Choroid plexus epithelial cell (primary cell): ENCODE data around the gene IL1RN.

Source experiments
- DNase-seq: peaks from one replicate; pipeline ENCODE4 v3.0.0-alpha.2; 2010; ENCODE audit warnings: low read depth
- H3K4me3 ChIP-seq: 2 replicates; pipeline ENCODE4 v1.5.1; 2011; ENCODE audit warnings: low read depth, mild to moderate bottlenecking, control low read depth, low read length, moderate library complexity
- TF ChIP-seq, protein P1 (sequence below): conservative IDR thresholded peaks from 2 replicates; pipeline ENCODE4 v1.5.1; 2011; ENCODE audit warnings: low read depth, mild to moderate bottlenecking, control low read depth, inconsistent platforms, low read length, moderate library complexity

Gene IL1RN

GRCh38 chr2:113175736-113176695 lies 48.6 kb downstream of the IL1RN start:
- DNase-seq, result no peak
- H3K4me3 ChIP-seq, result no peak overlapping the region
- TF ChIP-seq, protein P1, sequence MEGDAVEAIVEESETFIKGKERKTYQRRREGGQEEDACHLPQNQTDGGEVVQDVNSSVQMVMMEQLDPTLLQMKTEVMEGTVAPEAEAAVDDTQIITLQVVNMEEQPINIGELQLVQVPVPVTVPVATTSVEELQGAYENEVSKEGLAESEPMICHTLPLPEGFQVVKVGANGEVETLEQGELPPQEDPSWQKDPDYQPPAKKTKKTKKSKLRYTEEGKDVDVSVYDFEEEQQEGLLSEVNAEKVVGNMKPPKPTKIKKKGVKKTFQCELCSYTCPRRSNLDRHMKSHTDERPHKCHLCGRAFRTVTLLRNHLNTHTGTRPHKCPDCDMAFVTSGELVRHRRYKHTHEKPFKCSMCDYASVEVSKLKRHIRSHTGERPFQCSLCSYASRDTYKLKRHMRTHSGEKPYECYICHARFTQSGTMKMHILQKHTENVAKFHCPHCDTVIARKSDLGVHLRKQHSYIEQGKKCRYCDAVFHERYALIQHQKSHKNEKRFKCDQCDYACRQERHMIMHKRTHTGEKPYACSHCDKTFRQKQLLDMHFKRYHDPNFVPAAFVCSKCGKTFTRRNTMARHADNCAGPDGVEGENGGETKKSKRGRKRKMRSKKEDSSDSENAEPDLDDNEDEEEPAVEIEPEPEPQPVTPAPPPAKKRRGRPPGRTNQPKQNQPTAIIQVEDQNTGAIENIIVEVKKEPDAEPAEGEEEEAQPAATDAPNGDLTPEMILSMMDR, result no peak

- TF ChIP-seq, protein P1, result no peak
- DNase-seq, result no peak
- H3K4me3 ChIP-seq, result no peak overlapping the region
Measured at GRCh38 chr2:113176696-113177355, 49.4 kb downstream of the IL1RN start.

- TF ChIP-seq, protein P1, result no peak
- no peak overlapping the region for H3K4me3 ChIP-seq
- no peak for DNase-seq
Measured at GRCh38 chr2:113178069-113178746, 50.8 kb downstream of the IL1RN start.

- no peak overlapping the region for H3K4me3 ChIP-seq
- DNase-seq, result no peak
- TF ChIP-seq, protein P1, result no peak
Measured at GRCh38 chr2:113178891-113179290, 51.5 kb downstream of the IL1RN start.

- no peak for DNase-seq
- no peak overlapping the region for H3K4me3 ChIP-seq
- TF ChIP-seq, protein P1, result no peak
Measured at GRCh38 chr2:113179446-113180045, 52.1 kb downstream of the IL1RN start.

DNA sequence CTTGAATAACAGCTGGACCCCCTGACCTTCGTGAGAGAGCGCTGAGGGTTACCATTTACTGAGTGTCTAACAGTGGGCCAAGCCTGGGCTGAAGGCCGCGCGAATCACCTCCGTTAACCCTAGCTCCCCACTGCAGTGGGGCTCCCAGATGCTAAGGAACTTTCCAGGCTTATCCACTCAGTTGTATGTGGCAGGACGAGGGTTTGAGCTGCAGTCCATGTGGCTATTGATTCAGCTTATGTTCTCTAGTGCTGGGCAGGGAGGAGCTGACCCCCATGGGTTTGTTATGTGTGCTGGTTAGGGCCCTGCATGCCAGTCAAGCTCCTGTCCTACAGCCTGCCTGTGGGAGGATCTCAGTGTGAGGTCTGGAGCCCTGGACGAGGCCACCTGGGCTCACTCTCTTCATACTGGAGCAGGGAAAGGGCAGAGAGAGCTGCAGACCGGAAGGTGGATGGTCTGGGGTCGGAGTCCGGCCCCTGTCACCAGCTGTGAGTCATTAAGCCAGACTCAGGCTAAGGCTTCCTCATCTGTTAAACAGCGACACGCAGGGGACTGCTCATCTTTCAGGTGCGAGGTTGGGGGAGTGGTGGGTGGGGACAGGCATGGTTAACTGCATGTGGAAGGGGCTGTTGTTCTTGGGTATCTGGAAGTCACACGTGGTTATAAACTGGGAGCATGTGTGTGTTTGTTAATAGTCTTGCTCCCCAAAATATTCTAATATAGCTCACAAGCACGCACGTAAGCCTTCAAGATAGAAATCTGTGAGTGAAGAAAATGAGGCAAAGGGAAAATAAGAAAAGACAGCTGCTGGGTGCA lies 52.9 kb downstream of the IL1RN start:
- no peak for DNase-seq

More for the DNA sequence above, 52.9 kb downstream of the IL1RN start:
- TF ChIP-seq, protein P1, result no peak
- H3K4me3 ChIP-seq, result no peak overlapping the region
